Ovary (tissue), 3 donors: ENCODE measurements around the gene PQBP1.

Experiments
- EP300 ChIP-seq: sonication (generic); formaldehyde crosslinking; IDR thresholded peaks from one replicate; pipeline ENCODE4 v1.6.1; 2017; ENCODE audit warnings: antibody characterized with exemption
- TF ChIP-seq, protein P1 (sequence below), 3 donors: fragments of 450-650 bp in 2 of 3; fragments of 200-600 bp in 1 of 3; IDR thresholded peaks; one replicate each; pipeline versions ENCODE4 v1.5.1 to v1.8.0; 2016 to 2022; ENCODE audit warnings: antibody characterized with exemption in 3 of 3, mild to moderate bottlenecking in 1 of 3
- donor health status: DM: no; HTN: no; CAD: no.

DNA sequence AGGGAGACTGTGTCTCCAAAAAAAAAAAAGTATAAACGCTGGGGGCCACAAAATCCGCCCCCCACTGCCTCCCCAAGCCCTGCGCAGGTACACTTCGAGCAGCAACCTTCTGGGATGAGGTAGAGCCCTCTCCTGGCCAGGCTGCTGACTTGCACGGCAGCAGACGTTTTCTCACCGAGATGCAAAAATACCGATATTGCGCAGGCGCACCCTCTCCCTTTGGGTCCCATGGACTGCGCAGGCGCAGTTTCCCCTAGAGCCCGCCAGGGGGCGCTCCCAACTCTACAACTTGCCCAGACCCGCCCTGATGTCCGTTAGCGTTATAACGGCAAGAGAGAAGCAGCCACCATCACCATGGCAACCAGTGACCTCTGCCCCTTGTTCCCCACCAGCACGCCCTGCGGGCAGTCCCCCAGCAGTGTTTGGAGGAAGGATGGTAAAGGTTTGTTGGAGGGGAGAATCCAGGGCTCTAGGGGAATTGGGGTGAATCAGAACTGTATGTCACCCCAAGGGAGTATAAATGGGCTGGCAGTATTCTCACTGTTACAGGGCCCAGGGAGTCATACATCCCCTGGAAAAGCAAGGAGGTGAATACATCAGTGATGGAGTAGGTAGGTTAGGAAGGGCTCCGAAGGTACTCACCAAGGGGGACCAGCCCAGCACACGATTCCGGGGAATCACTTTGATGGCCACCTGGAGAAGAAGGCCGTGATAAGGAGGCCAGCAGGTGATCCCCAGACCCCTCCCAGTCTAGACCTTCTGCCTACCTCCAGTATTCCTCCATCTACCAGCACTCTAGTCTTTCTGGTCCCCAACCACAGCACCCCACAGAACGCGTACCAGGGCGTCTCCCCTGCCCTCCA is 19.6 kb downstream of the PQBP1 start:
- TF ChIP-seq, protein P1, sequence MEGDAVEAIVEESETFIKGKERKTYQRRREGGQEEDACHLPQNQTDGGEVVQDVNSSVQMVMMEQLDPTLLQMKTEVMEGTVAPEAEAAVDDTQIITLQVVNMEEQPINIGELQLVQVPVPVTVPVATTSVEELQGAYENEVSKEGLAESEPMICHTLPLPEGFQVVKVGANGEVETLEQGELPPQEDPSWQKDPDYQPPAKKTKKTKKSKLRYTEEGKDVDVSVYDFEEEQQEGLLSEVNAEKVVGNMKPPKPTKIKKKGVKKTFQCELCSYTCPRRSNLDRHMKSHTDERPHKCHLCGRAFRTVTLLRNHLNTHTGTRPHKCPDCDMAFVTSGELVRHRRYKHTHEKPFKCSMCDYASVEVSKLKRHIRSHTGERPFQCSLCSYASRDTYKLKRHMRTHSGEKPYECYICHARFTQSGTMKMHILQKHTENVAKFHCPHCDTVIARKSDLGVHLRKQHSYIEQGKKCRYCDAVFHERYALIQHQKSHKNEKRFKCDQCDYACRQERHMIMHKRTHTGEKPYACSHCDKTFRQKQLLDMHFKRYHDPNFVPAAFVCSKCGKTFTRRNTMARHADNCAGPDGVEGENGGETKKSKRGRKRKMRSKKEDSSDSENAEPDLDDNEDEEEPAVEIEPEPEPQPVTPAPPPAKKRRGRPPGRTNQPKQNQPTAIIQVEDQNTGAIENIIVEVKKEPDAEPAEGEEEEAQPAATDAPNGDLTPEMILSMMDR (IDR thresholded peaks at IDR 0.05), result peak; percentile 73 to 91 (median 89)
- TF ChIP-seq EP300, result no peak
